ENCODE results near the gene WNT10A. TPM values are rescaled to one million over a fixed set of nuclear protein-coding genes. Genes with fewer than 3 reads are reported as not detected.
A peak's percentile ranks its signal among the peaks of the same experiment; 100 is the strongest.

Gene WNT10A
- total RNA-seq, 1 donor, result not detected

- H4K20me1 ChIP-seq (ENCODE audit: insufficient read depth, low read length), result no peaks in the 10 kb centered on the region
- H3K36me3 ChIP-seq (ENCODE audit: insufficient read depth, low read length), result no peaks in the 10 kb centered on the region
- H3K27ac ChIP-seq (ENCODE audit: low read depth, low read length), result no peak overlapping the region
- no peak overlapping the region for H3K4me3 ChIP-seq (ENCODE audit: insufficient read depth, low read length)
- no peaks in the 10 kb centered on the region for H3K9me3 ChIP-seq (ENCODE audit: low read depth, low read length)
- H3K27me3 ChIP-seq (ENCODE audit: insufficient read depth, low read length), result peaks cover 83% of the 10 kb centered on the region
- H3K4me2 ChIP-seq (ENCODE audit: insufficient read depth, low read length), result no peak overlapping the region
- TF ChIP-seq CTCF (IDR thresholded peaks at IDR 0.05; ENCODE audit: extremely low read depth, low read depth, low read length), result no peak
- no peak overlapping the region for H2AFZ ChIP-seq (ENCODE audit: low read length)
- DNase-seq (ENCODE audit: insufficient read length, low spot score, missing footprints), result peak; percentile 72
- H3K79me2 ChIP-seq (ENCODE audit: insufficient read depth, low read length), result no peaks in the 10 kb centered on the region
- H3K4me1 ChIP-seq (ENCODE audit: insufficient read depth, low read length), result peaks cover 8% of the 10 kb centered on the region
These were observed 23.1 kb upstream of the WNT10A start for GRCh38 chr2:218857371-218858137.

- no peak overlapping the region for H3K4me3 ChIP-seq (ENCODE audit: insufficient read depth, low read length)
- H3K36me3 ChIP-seq (ENCODE audit: insufficient read depth, low read length), result no peaks in the 10 kb centered on the region
- H3K27me3 ChIP-seq (ENCODE audit: insufficient read depth, low read length), result peaks cover 82% of the 10 kb centered on the region
- H2AFZ ChIP-seq (ENCODE audit: low read length), result no peak overlapping the region
- H3K4me1 ChIP-seq (ENCODE audit: insufficient read depth, low read length), result peaks cover 6% of the 10 kb centered on the region
- no peak overlapping the region for H3K4me2 ChIP-seq (ENCODE audit: insufficient read depth, low read length)
- H3K79me2 ChIP-seq (ENCODE audit: insufficient read depth, low read length), result no peaks in the 10 kb centered on the region
- H3K27ac ChIP-seq (ENCODE audit: low read depth, low read length), result no peak overlapping the region
- no peak for TF ChIP-seq CTCF (IDR thresholded peaks at IDR 0.05; ENCODE audit: extremely low read depth, low read depth, low read length)
- DNase-seq (ENCODE audit: insufficient read length, low spot score, missing footprints), result peak; percentile 70
- no peaks in the 10 kb centered on the region for H3K9me3 ChIP-seq (ENCODE audit: low read depth, low read length)
- no peaks in the 10 kb centered on the region for H4K20me1 ChIP-seq (ENCODE audit: insufficient read depth, low read length)
These were observed 22.6 kb upstream of the WNT10A start for GRCh38 chr2:218858138-218858445.

- peaks cover 78% of the 10 kb centered on the region for H3K27me3 ChIP-seq (ENCODE audit: insufficient read depth, low read length)
These were observed 21.7 kb upstream of the WNT10A start for GRCh38 chr2:218858671-218859555.

More at GRCh38 chr2:218858671-218859555, 21.7 kb upstream of the WNT10A start:
- Histone ChIP-seq H3K9me3 (ENCODE audit: low read depth, low read length) (no peaks in the 10 kb centered on the region), H3K4me2 (ENCODE audit: insufficient read depth, low read length) (no peak overlapping the region), H2AFZ (ENCODE audit: low read length) (no peak overlapping the region), H4K20me1 (ENCODE audit: insufficient read depth, low read length) (no peaks in the 10 kb centered on the region), H3K36me3 (ENCODE audit: insufficient read depth, low read length) (no peaks in the 10 kb centered on the region), H3K27ac (ENCODE audit: low read depth, low read length) (no peak overlapping the region), H3K4me1 (ENCODE audit: insufficient read depth, low read length) (no peaks in the 10 kb centered on the region), H3K4me3 (ENCODE audit: insufficient read depth, low read length) (no peak overlapping the region), H3K79me2 (ENCODE audit: insufficient read depth, low read length) (no peaks in the 10 kb centered on the region)
- peak; percentile 67 for DNase-seq (ENCODE audit: insufficient read length, low spot score, missing footprints)
- no peak for TF ChIP-seq CTCF (IDR thresholded peaks at IDR 0.05; ENCODE audit: extremely low read depth, low read depth, low read length)

All from osteoblast (primary cell).